GM19395 (cell line): ENCODE measurements around the gene DENND5B.

ENCODE experiments used
- ATAC-seq: cut with Tn5 transposase; IDR thresholded peaks from one replicate; pipeline ENCODE4 v1.9.1; 2021; ENCODE audit warnings: mild to moderate bottlenecking, moderate library complexity; ENCODE audit not compliant: unreplicated experiment

Gene DENND5B

GRCh38 chr12:31346267-31346666, 244.7 kb downstream of the DENND5B start:
- no peak for ATAC-seq

- no peak for ATAC-seq
Observed at GRCh38 chr12:31343139-31343538, 247.8 kb downstream of the DENND5B start.

GRCh38 chr12:31342286-31342685, 248.7 kb downstream of the DENND5B start:
- ATAC-seq: no peak

- no peak for ATAC-seq
Observed at GRCh38 chr12:31339831-31340622, 250.9 kb downstream of the DENND5B start.

- no peak for ATAC-seq
Observed at GRCh38 chr12:31337952-31338351, 253.0 kb downstream of the DENND5B start.
